ENCODE measurements around the gene PRR15L.

The PRR15L gene

DNA sequence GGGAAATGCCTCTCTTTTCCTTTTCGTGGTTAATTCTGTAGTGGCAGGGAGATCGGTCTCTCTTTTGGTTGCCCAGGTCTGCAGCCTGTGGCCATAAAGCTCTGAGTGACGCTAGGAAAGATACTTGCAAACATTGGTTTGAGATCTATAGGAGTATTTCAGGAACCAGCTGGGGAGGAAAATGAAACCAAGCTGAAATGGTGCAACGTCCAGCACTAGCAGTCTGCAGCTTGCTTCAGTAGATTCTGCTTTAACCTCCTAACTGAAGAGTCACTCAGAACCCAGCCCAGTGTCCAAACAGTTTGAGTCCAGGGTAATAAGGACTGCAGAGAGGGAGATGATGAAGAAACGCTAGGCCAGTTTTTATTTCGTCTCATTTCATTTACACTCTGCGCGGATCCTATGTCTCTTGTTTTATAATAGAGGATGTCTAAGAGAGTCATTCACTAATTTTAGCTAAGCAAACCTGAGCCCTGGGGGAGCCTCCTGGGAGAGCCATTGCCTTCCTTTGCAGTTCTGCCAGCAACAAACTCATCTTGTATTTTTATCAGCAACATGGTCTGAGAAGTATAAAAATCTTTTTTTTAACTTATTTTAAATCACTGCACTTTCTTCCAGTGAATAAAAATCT lies 49.6 kb downstream of the PRR15L start:
- H3K4me3 ChIP-seq (ENCODE audit: low read depth in 1 of 2, low read length in 1 of 2), result no peak overlapping the region
- H3K9me3 ChIP-seq, result no peaks in the 10 kb centered on the region
- H3K27me3 ChIP-seq, result no peaks in the 10 kb centered on the region
- H3K4me1 ChIP-seq (ENCODE audit: control insufficient read depth in 1 of 2, insufficient read depth in 1 of 2, low read depth in 1 of 2, low read length in 1 of 2), result peaks cover 9% of the 10 kb centered on the region in 2 experiments
- TF ChIP-seq, protein P1, sequence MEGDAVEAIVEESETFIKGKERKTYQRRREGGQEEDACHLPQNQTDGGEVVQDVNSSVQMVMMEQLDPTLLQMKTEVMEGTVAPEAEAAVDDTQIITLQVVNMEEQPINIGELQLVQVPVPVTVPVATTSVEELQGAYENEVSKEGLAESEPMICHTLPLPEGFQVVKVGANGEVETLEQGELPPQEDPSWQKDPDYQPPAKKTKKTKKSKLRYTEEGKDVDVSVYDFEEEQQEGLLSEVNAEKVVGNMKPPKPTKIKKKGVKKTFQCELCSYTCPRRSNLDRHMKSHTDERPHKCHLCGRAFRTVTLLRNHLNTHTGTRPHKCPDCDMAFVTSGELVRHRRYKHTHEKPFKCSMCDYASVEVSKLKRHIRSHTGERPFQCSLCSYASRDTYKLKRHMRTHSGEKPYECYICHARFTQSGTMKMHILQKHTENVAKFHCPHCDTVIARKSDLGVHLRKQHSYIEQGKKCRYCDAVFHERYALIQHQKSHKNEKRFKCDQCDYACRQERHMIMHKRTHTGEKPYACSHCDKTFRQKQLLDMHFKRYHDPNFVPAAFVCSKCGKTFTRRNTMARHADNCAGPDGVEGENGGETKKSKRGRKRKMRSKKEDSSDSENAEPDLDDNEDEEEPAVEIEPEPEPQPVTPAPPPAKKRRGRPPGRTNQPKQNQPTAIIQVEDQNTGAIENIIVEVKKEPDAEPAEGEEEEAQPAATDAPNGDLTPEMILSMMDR (IDR thresholded peaks at IDR 0.05), result no peak
- H3K27ac ChIP-seq, result peak overlapping the region; percentile 65
- H3K36me3 ChIP-seq, result peaks cover 10% of the 10 kb centered on the region

DNA sequence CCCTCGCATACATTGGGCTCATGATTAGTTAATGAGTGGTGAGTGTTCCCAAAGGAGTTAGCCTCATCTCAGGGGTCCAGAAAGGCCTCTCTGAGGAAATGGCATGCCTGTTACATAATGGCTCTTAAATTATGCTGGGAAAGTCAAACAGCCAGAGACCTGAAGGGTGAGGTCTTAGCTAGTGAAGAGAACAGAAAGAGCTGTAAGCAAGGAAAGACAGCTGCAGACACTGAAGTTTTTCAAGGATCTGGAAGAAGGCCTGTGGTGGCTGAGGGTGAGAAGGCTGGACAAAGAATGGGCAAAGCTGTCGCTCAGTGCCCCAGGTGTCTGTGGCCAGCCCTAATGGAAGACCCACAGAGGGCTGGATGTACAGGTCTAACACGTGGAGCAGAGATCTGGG lies 51.2 kb downstream of the PRR15L start:
- no peak overlapping the region for H3K4me3 ChIP-seq (ENCODE audit: low read depth in 1 of 2, low read length in 1 of 2)
- H3K9me3 ChIP-seq, result no peaks in the 10 kb centered on the region
- TF ChIP-seq, protein P1 (IDR thresholded peaks at IDR 0.05), result no peak
- H3K27ac ChIP-seq, result no peak overlapping the region
- H3K27me3 ChIP-seq, result no peaks in the 10 kb centered on the region
- peaks cover 9% of the 10 kb centered on the region in 2 experiments for H3K4me1 ChIP-seq (ENCODE audit: control insufficient read depth in 1 of 2, insufficient read depth in 1 of 2, low read depth in 1 of 2, low read length in 1 of 2)
- peaks cover 12% of the 10 kb centered on the region for H3K36me3 ChIP-seq

DNA sequence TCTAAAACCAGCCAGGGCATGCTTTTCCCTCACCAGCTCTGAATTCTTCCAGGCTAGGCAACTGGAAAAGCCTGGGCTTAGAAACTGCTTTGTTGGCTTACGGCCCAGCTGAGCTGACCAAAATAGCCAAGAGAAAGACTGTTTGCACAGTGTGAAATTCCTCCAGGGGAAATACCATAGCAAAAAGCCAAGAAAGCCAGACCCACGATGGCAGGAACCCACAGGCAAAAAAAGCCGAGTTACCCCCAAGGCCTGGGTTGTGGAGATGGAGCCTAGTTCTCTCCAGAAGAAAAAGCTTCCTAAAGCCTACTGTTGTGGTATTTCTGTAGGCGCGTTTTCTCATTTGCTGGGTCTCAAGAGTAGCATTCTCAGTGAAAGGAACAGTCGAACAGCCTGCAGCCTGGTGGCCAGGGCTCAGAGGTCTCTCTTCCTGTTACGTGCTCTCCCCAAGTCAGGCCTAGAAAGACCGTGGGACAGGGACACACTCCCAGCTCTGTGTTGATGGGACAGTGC lies 52.4 kb downstream of the PRR15L start:
- H3K4me3 ChIP-seq (ENCODE audit: low read depth in 1 of 2, low read length in 1 of 2), result no peak overlapping the region
- TF ChIP-seq, protein P1 (IDR thresholded peaks at IDR 0.05), result no peak
- no peak overlapping the region for H3K27ac ChIP-seq
- H3K4me1 ChIP-seq (ENCODE audit: control insufficient read depth in 1 of 2, insufficient read depth in 1 of 2, low read depth in 1 of 2, low read length in 1 of 2), result peaks cover 9% of the 10 kb centered on the region in 2 experiments
- H3K36me3 ChIP-seq, result peaks cover 19% of the 10 kb centered on the region
- H3K9me3 ChIP-seq, result no peaks in the 10 kb centered on the region
- H3K27me3 ChIP-seq, result no peaks in the 10 kb centered on the region

DNA sequence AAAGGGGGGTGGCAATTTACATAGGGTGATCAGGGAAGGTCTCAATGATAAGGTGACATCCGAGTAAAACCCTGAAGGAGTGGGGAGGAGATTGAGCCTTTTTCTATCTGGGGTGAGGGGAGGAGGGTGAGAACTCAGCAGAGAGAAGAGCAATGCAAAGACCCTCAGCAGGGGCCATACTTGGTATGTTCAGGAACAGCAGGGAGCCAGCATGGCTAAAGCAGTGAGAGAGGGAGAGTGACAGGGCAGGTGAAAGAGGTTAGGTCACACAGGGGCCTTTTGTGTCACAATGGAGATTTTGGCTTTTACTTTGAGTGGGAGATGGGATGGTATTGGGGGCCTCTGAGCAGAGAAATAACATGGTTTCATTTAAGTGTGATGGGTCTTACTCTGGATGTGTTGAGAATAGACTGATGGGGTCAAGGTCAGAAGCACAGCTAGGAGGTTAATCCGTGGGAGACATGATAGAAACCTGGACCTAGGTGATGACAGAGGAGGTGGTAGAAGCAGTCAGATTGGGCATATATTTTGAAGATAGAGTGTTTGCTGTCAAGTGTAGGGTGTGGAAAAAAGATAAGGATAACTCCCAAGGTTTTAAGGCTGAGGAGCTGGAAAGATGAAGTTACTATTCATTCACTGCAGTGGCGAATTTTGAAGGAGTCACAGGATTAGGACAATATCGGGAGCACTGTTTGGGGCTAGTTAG lies 55.5 kb downstream of the PRR15L start:
- H3K9me3 ChIP-seq, result no peaks in the 10 kb centered on the region
- peaks cover 22 to 26% of the 10 kb centered on the region in 2 experiments for H3K4me1 ChIP-seq (ENCODE audit: control insufficient read depth in 1 of 2, insufficient read depth in 1 of 2, low read depth in 1 of 2, low read length in 1 of 2)
- H3K4me3 ChIP-seq (ENCODE audit: low read depth in 1 of 2, low read length in 1 of 2), result no peak overlapping the region
- TF ChIP-seq, protein P1 (IDR thresholded peaks at IDR 0.05), result no peak
- no peak overlapping the region for H3K27ac ChIP-seq
- peaks cover 27% of the 10 kb centered on the region for H3K36me3 ChIP-seq
- H3K27me3 ChIP-seq, result no peaks in the 10 kb centered on the region
